Head of caudate nucleus (tissue), 42 donors: Measurements from ENCODE around the gene FAM76B.

Source experiments
- DNase-seq, 42 donors: peaks; one replicate each; pipeline versions ENCODE4 v3.0.0 to v3.0.0-alpha.2; 2020 to 2021; ENCODE audit warnings: mixed read lengths in 7 of 42
- intact Hi-C: fragments of 100-400 bp; cut with DNase I; formaldehyde crosslinking; loops from one replicate; pipeline ENCODE4 v1.15.0; 2022

FAM76B gene

DNA sequence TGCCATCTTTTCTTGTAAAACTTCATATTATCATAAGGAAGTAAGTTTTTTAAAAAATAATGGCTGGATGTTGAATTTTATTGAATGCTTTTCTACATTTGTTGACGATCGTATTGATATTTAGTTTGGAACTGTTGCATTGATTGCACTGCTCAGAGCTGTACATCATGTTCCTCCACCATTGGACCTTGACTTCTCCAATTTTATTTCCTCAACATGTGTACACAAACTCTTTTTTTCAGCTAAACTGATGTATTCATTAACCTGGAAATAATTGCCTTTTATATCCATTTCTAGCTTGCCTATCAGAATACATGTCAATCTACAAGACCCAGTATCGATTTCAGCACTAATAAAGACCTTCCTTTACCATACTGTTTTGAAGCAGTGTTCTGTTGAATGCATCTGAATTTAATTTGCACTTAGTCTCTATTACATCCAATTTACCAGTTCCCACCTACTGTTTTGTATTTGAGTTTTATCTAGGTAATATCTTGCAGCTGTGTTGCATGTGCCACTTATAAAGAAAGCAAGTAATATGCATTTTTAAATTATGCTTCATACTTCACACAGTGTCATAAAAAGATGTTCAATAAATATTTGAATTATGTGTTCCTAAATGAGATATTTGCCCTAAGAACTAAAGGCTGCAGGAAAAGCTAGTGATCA lies 6.2 kb upstream of the FAM76B start:
- DNase-seq = no peak
- intact Hi-C loops = no loop called here

DNA sequence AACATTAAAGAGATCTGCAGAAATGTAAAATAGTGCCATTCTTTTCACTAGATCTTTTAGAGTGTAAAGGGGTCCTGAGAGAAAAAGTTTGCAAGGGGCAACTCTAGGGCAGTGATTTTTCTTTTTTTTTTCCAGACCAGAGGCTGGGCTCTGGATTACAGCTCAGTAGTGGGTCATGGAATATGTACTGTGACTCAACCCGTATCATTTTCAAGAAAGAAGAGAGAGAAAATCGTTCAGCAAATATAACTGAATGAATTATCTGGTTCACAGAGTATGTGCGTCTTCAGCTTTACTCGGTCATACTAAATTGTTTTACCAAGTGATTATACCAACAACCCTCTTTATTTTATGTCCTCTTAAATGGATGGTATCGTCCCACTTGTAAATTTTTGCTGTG lies 4.5 kb upstream of the FAM76B start:
- DNase-seq = no peak
- intact Hi-C loops = no loop called here

DNA sequence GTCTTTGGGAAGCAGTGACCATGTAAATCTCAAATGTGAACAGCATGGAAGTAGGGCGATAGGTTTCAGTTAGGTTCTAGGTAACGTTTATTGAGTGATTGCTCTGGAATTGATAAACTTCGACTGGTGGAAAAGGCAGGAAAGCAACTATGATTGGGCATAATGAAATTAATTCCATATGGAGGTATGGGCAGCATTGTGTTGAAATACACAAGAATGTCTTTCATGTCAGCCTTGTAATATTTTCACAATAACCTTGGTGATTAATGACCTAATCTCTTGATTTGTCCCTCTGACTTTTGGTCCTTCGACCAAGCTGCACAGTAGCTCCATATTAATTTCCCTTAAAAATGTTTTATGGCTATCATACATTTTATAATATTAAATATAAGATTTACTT lies 3.5 kb upstream of the FAM76B start:
- intact Hi-C loops = no loop called here
- no peak for DNase-seq

DNA sequence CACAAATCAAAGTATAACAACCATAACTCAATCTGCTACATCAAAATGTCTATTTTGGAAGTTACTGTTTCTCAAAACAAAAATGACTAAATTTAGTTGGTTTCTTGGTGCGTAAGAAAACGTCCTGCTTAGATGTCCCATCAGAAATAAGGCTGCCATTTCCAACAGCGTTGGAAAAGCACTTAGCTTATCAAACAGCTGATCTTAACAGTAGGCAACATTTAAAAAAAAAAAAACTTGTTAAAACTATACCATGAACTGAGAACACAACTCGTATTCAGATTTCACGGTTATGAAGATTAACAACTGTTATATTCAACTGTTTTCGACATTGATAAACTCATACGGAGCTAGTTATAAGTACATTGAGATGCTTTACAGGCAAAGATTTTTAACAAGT lies 3.1 kb upstream of the FAM76B start:
- no peak for DNase-seq
- intact Hi-C loops = no loop called here

GRCh38 chr11:95792200-95792599 lies 2.6 kb upstream of the FAM76B start:
- intact Hi-C loops = no loop called here
- DNase-seq = no peak

DNA sequence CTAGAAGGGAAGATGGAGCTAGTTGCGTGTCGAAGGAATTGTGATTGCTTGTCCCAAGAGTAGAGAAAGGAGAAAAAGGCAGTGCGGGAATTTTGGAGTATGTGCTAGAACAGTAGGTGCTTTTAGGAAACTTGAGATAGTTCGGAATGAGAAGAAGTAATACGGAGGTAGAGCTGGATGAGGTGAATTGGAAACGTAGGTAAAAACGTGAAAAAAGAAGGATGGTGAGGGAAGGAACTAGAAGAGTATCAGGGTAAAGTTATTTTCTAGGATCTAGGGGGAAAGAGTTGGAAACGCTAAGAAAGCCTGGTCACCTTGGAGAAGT lies 2.1 kb upstream of the FAM76B start:
- DNase-seq = no peak
- intact Hi-C loops = no loop called here

DNA sequence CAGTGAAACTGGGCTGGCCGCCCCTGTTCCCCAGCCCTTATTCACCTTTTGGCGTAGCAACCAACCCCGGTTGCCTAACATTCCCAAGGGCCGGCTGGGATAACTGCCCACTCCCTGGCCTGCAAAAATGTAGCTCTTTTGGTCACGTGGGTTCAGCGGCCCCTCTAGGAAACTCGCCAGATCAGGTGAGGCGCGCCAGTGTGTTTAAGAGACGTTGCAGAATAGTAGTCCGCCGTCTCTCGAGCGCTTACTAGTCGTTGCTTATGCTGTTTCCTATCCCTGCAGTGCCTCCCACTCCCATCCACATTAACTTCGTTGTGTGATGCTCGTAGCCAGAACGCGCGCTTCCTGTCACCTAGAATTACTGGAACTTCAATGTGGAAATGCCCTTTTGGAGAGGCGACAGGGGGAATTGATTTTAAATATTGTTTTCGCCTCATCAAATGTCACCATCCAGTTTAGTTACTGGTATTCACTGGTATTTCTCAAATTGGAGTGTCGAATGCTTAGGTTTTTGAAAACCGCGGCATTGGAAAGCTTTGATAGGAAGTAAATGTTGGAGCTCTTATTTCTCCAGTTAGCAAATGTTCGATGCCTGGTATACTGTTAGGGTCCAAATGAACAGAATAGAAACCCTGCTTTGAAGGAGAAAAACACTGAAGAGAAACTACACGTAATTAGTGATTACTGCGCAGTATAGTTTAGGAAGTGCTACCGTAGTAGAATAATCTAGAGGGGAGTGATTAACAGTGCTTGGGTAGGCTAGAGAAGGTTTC lies 1.5 kb upstream of the FAM76B start:
- intact Hi-C loops = no loop called here
- peak; percentile 15 to 84 (median 62) for DNase-seq

DNA sequence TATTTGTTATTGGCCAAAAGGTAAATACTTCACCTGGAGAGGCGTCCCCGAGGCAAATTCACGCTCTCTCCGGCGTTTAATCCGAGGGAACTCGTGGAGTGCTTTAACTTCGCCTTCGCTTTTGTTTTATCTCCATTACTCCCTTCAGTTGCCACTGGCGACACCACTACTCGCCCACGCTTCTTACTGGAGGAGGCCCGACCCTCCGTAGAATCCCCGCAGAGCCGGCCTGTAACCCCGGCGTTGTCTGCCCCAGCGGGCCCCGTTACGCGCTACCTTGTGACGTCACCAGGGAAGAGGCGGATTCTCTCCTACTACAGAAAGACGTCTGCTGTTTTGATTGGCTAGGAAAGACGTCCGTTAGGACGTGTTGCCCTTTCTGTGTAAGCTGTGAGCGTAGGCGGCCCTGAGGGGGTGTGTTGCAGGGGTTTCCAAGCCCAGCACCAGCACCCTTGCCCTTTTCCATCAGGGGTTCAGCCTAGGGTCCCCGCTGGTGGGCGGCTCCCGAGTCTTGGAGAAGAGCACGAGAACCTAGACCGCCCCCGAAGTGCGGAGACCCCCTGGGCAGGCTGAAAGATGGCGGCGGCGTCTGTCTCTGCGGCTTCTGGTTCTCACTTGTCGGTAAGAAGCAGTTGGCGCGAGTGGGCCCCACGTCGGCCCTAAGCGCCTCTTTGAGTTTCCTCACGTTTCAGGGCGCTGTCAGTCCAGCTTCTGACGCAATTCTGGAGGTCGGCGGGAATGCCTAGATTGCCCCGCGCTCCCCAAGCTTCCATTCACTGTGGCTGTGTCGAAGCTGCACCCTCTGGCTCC lies 746 bp upstream of the FAM76B start, which contains the start of gene CEP57:
CEP57 (plus strand) TSS at position 376 of the 810 bp plus-strand sequence; CDS start at position 577, 201 bp downstream.
- intact Hi-C loops = no loop called here
- peak; percentile 85 to 99 (median 96) for DNase-seq

GRCh38 chr11:95788921-95789505 lies 569 bp downstream of the FAM76B start:
- peak in 29 of 42 donors; percentile 3 to 55 (median 18) for DNase-seq
- intact Hi-C loops = loop anchor here (5.0 kb wide), 1 partner anchor 722 kb away; the partner anchor contains the start of gene SRSF8

GRCh38 chr11:95780544-95780943 lies 9.0 kb downstream of the FAM76B start:
- no peak for DNase-seq
- intact Hi-C loops = no loop called here

GRCh38 chr11:95778699-95779098 lies 10.9 kb downstream of the FAM76B start:
- DNase-seq = no peak
- intact Hi-C loops = no loop called here

DNA sequence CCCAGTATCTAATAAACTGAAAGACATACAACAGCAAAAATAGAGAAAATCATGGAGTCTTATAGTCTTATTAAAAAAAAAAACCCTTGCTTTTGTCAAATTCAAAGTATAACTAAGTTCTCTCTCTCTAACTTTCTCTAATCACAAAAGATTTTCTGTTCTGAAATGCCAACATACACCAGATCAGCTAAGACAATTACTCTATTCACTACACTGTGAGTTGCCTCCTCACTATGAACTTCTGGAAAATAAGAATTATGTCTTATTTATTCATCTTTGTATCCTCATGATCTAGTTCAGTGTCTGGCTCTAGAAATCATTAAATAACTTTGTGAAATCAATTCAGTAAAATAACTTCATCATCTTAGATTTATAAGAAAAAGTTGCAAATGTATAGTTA lies 12.7 kb downstream of the FAM76B start:
- intact Hi-C loops = no loop called here
- DNase-seq = no peak

- DNase-seq = no peak
- intact Hi-C loops = loop anchor here (10.0 kb wide), 3 partner anchors 54 to 794 kb away; partner anchors contain the start of genes CWC15 and KDM4D
Measured at GRCh38 chr11:95768521-95768920, 21.1 kb downstream of the FAM76B start.

DNA sequence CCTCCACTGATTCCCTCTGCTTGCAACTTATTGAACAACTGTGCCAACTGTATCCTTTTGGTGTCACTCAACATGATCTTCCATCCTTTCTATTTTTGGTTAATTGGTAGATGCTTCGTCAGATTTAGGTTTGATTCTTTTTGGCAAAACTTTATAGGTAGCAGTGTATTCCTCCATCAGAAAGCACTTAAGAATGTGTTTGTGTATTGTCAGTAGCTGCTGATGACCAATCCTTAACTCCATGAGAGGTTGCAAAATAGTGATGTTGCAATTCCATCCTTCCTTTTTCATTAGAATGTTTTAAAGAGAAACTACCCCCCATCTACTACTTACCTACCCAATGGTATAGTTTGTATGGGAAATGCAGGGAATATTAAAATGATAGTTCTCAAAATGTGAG lies 22.1 kb downstream of the FAM76B start:
- DNase-seq = no peak
- intact Hi-C loops = loop anchor here (10.0 kb wide), 3 partner anchors 53 to 793 kb away; partner anchors contain the start of genes CWC15 and KDM4D

DNA sequence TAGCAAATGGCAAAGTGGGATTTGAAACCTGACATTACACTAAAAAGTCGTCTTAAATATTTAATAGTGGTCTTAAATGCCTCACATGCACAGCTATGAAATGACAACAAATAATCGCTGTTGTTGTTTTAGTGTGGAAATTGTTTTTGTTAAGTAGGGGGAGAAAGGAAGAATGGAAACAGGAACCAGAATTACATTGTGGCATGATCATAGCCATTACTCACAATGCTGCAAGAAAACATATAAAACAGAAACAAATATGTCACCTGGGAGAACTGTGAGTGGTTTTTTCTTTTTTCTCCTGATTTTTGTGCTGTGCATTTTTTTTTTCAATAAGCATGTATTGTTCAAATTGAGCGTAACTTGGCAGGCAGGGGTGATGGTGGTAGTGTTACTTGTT lies 22.9 kb downstream of the FAM76B start:
- no peak for DNase-seq
- intact Hi-C loops = loop anchor here (10.0 kb wide), 3 partner anchors 52 to 792 kb away; partner anchors contain the start of genes CWC15 and KDM4D

- DNase-seq = peak in 2 of 42 donors; percentile 5 to 11
- intact Hi-C loops = loop anchor here (2.0 to 10.0 kb wide), 4 partner anchors 50 to 790 kb away; partner anchors contain the start of genes CWC15 and KDM4D
Measured at GRCh38 chr11:95764267-95764898, 25.2 kb downstream of the FAM76B start.

GRCh38 chr11:95762534-95762933 lies 27.0 kb downstream of the FAM76B start:
- DNase-seq = no peak
- intact Hi-C loops = loop anchor here (10.0 kb wide), 3 partner anchors 48 to 788 kb away; partner anchors contain the start of genes CWC15 and KDM4D

DNA sequence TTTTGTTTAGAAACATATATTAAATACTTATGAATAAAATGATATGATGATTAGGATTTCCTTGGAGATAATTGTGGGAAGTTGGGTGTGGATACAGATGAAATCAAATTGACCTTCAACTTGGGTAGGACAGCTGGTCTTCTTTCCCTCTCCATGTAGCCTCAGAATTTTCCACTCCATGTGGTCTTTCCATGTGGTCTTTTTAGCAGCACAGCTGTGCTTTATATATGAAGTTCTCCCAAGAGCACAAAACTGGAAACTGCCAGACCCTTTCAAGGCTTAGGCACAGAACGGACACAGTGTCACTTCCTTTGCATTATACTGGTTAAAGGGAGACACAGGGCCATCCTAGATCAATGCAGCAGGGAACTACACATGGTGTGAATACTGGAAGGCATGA lies 28.6 kb downstream of the FAM76B start:
- intact Hi-C loops = loop anchor here (10.0 kb wide), 3 partner anchors 46 to 786 kb away; partner anchors contain the start of genes CWC15 and KDM4D
- no peak for DNase-seq

DNA sequence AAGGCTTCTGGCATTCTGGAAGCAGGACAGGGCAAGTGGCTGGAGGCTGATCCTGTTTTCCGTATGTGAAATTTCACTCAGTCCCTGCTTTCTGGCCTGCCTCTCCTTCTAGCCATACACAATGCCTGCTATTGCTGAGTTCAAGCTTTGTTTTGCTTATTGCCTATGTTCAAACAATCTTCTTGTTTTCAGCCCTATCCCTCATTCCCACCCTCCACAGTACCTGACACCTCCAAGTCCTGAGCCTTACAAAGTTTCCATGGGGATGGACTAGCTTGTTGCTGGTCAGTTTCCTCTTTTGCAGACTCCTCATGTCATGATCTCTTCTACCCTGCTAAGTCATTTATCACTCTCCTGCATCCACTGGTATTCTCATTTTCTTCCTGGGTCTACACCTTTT lies 38.1 kb downstream of the FAM76B start:
- intact Hi-C loops = no loop called here
- no peak for DNase-seq
